Measurements from ENCODE around the gene GSTA1.

- no peak for TF ChIP-seq CTCF (IDR thresholded peaks at IDR 0.05 in 8 of 11, conservative IDR thresholded peaks at IDR 0.05 in 3 of 11)
- TF ChIP-seq POLR2A (IDR thresholded peaks at IDR 0.05): no peak
Observed at GRCh38 chr6:52846002-52846401, 42.4 kb upstream of the GSTA1 start.

Data from spleen (tissue), 7 donors.